Endometrium (tissue), 2 donors: ENCODE data around the gene SYNGAP1.
"Not testable (repeated sequence)": the region's sequence is repeated elsewhere in the genome, so short reads cannot be mapped to it uniquely, and the experiment has no call there.

Experiments used
- FAIRE-seq: peaks from 2 replicates; lab custom pipeline; 2012; peaks lifted over from hg19 to GRCh38; lab: Jason Lieb, UNC
- donor health status: control.
- donor health status: control.

The SYNGAP1 gene

DNA sequence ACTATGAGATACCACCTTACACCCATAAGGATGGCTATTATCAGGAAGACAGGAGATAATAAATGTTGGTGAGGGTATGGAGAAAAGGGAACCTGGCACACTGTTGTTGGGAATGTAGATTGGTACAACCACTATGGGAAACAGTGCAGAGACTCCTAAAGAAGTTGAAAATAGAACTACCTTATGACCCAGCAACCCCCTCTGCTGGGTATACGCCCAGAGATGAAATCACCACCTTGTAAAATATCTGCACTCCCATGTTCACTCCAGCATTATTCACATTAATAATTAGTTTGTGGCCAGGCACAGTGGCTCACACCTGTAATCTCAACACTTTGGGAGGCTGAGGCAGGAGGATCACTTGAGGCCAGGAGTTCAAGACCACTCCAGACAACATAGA lies 61.3 kb downstream of the SYNGAP1 start:
- no peak for FAIRE-seq

DNA sequence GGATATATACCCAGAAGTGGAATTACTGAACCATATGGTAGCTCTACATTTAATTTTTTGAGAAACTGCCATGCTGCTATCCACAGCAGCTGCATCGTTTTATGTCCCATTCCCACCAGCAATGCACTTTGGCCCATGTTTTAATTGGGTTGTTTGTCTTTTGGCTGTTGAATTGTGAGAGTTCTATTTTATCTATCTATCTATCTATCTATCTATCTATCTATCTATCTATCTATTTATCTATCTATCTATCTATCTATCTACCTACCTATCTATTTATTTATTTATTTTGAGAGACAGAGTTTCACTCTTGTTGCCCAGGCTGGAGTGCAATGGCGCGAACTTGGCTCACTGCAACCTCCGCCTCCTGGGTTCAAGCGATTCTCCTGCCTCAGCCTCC lies 62.8 kb downstream of the SYNGAP1 start:
- FAIRE-seq, result not testable (repeated sequence)

DNA sequence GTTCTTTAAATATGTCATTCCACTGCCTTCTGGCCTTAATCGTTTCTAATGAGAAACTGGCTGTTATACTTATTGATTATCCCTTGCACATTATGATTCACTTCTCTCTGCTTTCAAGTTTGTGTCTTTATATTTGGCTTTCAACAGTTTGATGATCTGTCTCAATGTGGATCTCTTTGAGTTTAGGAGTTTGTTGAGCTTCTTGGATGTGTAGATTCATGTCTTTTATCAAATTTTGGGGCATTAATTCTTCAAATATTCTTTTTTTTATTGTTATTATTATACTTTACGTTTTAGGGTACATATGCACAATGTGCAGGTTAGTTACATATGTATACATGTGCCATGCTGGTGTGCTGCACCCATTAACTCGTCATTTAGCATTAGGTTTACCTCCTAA lies 63.8 kb downstream of the SYNGAP1 start:
- FAIRE-seq, result no peak

DNA sequence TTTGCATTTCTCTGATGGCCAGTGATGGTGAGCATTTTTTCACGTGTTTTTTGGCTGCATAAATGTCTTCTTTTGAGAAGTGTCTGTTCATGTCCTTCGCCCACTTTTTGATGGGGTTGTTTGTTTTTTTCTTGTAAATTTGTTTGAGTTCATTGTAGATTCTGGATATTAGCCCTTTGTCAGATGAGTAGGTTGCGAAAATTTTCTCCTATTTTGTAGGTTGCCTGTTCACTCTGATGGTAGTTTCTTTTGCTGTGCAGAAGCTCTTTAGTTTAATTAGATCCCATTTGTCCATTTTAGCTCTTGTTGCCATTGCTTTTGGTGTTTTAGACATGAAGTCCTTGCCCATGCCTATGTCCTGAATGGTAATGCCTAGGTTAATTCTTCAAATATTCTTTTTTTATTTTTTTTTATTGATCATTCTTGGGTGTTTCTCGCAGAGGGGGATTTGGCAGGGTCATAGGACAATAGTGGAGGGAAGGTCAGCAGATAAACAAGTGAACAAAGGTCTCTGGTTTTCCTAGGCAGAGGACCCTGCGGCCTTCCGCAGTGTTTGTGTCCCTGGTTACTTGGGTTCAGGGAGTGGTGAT lies 64.9 kb downstream of the SYNGAP1 start:
- not testable (repeated sequence) for FAIRE-seq

DNA sequence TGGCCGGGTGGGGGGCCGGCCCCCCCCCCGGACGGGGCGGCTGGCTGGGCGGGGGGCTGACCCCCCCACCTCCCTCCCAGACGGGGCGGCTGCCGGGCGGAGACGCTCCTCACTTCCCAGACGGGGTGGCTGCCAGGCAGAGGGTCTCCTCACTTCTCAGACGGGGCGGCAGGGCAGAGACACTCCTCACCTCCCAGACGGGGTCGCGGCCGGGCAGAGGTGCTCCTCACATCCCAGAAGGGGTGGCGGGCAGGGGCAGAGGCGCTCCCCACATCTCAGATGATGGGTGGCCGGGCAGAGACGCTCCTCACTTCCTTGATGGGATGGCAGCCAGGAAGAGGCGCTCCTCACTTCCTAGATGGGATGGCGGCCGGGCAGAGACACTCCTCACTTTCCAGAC lies 65.8 kb downstream of the SYNGAP1 start:
- FAIRE-seq, result not testable (repeated sequence)

DNA sequence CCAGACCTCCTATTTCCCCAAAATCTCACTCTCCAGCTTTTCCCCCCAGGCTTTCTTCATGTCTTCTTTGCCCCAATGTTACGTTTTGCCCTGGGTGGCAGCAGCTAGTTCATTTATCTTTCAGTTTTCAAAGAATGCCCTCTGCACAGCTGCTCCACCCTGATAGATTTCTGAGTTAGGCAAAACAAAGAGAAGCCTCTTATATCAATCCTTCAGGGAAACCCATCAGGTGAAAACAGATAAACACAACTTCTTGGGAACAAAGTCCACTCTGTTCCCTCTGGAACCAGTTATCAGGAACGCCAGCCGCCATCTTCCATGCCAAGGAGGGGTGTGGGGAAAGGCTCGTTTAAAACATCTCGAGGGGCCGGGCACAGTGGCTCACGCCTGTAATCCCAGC lies 68.5 kb downstream of the SYNGAP1 start:
- FAIRE-seq, result no peak

DNA sequence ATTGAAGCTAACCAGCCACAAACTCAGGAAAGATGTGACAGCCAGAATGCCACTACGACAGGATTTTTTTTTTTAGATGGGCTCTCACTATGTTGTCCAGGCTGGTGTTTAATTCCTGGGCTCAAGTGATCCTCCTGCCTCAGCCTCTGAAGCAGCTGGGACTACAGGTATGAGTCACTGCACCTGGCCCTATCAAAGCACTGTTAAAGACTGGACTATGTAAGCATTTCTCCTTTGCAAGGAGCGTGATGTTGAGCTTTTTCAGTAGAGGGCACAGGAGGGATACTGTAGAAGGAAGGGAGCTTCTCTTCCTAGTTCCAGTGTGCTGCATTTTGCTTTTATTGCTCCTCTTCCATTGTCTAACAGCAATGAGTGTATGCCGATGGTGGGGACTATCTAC lies 70.3 kb downstream of the SYNGAP1 start:
- FAIRE-seq, result no peak

DNA sequence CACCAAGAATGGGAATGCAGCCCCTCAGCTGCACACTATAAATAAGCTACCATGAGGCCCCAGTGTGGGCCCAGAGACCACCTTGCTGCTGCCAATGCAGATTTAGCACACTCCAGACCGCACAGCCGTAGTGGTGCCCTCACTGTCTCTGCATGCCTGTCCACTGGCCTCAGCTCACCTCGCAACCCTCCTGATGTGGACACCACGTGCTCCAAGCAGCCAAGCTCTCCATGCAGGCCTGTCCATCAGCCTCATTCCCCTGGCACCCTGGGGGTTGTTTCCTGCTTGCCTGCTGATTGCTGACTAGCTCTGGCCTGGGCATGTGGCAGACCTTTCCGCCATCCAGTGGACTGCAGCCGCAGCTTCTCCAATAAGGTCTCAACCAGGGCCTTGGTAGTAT lies 70.8 kb downstream of the SYNGAP1 start:
- FAIRE-seq, result no peak

DNA sequence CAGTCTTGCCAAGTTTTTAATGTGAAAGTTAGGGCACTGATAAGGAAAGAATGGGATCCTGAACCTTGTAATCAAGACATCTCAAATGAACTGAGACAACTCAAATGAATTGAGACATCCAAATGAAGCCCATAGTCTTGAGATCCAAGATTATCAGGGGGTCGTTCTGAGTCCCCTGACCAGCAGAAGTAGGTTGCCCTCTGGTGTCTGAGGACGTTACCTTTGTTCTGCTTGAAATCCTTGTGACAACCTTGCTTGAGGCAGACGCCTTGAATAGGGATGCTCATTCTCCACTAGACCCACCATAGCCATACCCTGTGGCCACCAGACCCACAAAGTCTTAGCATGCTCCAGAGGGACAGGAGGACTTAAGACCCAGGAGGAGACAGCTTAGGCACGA lies 72.2 kb downstream of the SYNGAP1 start:
- FAIRE-seq, result no peak

DNA sequence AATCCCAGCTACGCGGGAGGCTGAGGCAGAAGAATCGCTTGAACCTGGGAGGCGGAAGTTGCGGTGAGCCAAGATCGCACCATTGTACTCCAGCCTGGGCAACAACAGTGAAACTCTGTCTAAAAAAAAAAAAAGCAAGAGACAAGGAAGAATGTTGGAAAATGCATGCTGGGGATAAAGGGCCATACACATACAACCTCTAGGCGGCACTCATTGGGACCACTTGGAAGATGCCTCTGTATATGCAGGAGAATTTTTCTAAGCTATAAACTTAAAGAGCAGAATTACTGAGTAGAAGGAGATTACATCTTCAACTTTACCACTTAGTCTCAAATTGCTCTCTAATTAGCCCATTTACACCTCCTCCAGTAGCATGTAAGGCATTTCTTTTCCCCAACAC lies 77.3 kb downstream of the SYNGAP1 start:
- no peak for FAIRE-seq

DNA sequence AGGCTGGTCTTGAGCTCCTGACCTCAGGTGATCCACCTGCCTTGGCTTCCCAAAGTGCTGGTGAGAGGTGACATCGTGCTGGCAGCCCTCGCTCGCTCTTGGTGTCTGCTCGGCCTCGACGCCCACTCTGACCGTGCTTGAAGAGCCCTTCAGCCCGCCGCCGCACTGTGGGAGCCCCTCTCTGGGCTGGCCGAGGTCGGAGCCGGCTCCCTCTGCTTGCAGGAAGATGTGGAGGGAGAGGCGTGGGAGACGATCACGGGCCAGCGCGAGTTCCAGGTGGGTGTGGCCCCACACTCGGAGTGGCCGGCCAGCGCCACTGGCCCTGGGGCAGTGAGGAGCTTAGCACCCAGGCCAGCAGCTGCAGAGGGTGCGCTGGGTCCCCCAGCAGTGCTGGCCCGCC lies 82.6 kb downstream of the SYNGAP1 start:
- FAIRE-seq, result no peak

DNA sequence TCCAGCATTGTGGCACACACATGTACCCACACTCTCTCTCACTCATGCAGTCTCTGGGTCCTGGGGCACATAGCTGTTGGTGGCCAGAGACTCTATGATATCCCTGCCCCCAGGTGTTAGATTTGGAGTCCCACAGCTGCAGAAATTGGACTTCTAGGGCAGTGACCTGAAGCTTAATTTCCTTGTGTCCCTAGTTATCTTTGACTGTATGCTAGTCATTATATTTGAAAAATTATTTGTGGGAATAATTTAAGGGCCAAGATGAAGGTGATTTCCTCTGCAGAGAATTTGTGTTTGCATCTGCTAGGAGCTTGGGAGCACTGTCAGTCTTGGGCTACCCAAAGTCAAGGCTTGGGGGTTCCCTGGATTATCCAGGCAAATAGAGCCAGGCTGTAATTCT lies 84.6 kb downstream of the SYNGAP1 start:
- FAIRE-seq, result no peak
